HCT116 (cell line): ENCODE measurements around the gene STX1B. TPM values are rescaled to one million over a fixed set of nuclear protein-coding genes. Genes with fewer than 3 reads are reported as not detected.
"Not testable (repeated sequence)": the region's sequence is repeated elsewhere in the genome, so short reads cannot be mapped to it uniquely, and the experiment has no call there.

Source experiments
- ATAC-seq: fragments of 200-7000 bp; cut with Tn5 transposase; 2 replicates; pipeline ENCODE4 v1.9.1; 2020; ENCODE audit warnings: mild to moderate bottlenecking, moderate library complexity
- BruUV-seq: library from RNA; stranded (reverse); fragments of 400-500 nt; replicated peaks from 2 replicates; lab custom pipeline; 2021; lab: Mats Ljungman, UMichigan
- CTCF ChIA-PET: fragments of 300-600 bp; sonication (Branson Sonifier 250); formaldehyde crosslinking; loops from one replicate; lab custom pipeline; 2021; ENCODE audit warnings: antibody characterized with exemption; lab: Charles Lee
- POLR2A ChIA-PET: fragments of 300-600, 350-600 bp; sonication (Branson Sonifier 250); formaldehyde crosslinking; loops from one replicate; lab custom pipeline; 2021; ENCODE audit warnings: antibody characterized with exemption; lab: Charles Lee
- RAD21 ChIA-PET, 2 experiments: fragments of 300-600 bp; sonication (Branson Sonifier 250); formaldehyde crosslinking; loops; one replicate each; lab custom pipeline; 2023; ENCODE audit warnings: low total read pairs in 2 of 2; ENCODE audit not compliant: uncharacterized antibody in 2 of 2, unreplicated experiment in 2 of 2, low non-redundant PET in 1 of 2; lab: Charles Lee
- DNase-seq: peaks from one replicate; pipeline ENCODE4 v3.0.0-alpha.2; 2010; ENCODE audit warnings: low read depth, low spot score
- H2AFZ ChIP-seq: fragments of 200-600 bp; shearing (Covaris generic), sonication (generic); 2 replicates; pipeline ENCODE4 v1.6.1; 2017; ENCODE audit warnings: low read depth, mixed run types, mixed read lengths, antibody characterized with exemption, low read length; ENCODE audit not compliant: poor library complexity, severe bottlenecking
- H3K27ac ChIP-seq: 2 replicates; pipeline ENCODE4 v1.5.1; 2012; ENCODE audit warnings: low read depth, low read length
- H3K27me3 ChIP-seq: fragments of 200-600 bp; sonication (generic); 2 replicates; pipeline ENCODE4 v1.6.1; 2016; ENCODE audit warnings: mixed run types, low read length, mixed read lengths; ENCODE audit not compliant: insufficient read depth
- H3K36me3 ChIP-seq, 2 experiments: fragments of 200-500 bp in 1 of 2; fragments of 200-600 bp in 1 of 2; sonication (Bioruptor generic) in 1 of 2; sonication (generic) in 1 of 2; 2 replicates each; pipeline versions ENCODE4 v1.5.1 to v1.6.1; 2014 to 2016; ENCODE audit warnings: low read length in 2 of 2, inconsistent platforms in 1 of 2, mixed read lengths in 1 of 2, mixed run types in 1 of 2; ENCODE audit not compliant: insufficient read depth in 2 of 2, control insufficient read depth in 1 of 2
- H3K4me1 ChIP-seq, 2 experiments: fragments of 200-600 bp in 1 of 2; sonication (generic) in 1 of 2; 2 replicates each; pipeline versions ENCODE4 v1.5.1 to v1.6.1; 2012 to 2017; ENCODE audit warnings: low read length in 2 of 2, inconsistent platforms in 1 of 2, mild to moderate bottlenecking in 1 of 2, mixed read lengths in 1 of 2, mixed run types in 1 of 2, moderate library complexity in 1 of 2; ENCODE audit not compliant: insufficient read depth in 2 of 2, control insufficient read depth in 1 of 2
- H3K4me2 ChIP-seq: fragments of 200-600 bp; sonication (generic); 2 replicates; pipeline ENCODE4 v1.6.1; 2017; ENCODE audit warnings: mixed run types, low read length, mixed read lengths
- H3K4me3 ChIP-seq, 2 experiments: fragments of 200-600 bp in 1 of 2; sonication (generic) in 1 of 2; replicated peaks in 1 of 2; 2 replicates each; pipeline ENCODE4 v1.5.1; 2011 to 2016; ENCODE audit warnings: low read length in 2 of 2, control low read depth in 1 of 2, low read depth in 1 of 2, mild to moderate bottlenecking in 1 of 2, mixed read lengths in 1 of 2, mixed run types in 1 of 2
- H3K79me2 ChIP-seq: fragments of 200-600 bp; sonication (generic); 2 replicates; pipeline ENCODE4 v1.6.1; 2017; ENCODE audit warnings: mild to moderate bottlenecking, mixed run types, low read length, moderate library complexity, mixed read lengths; ENCODE audit not compliant: insufficient read depth
- H3K9ac ChIP-seq: fragments of 200-600 bp; sonication (generic); 2 replicates; pipeline ENCODE4 v1.6.1; 2016; ENCODE audit warnings: low read length, mixed read lengths
- H3K9me2 ChIP-seq: fragments of 200-600 bp; sonication (generic), shearing (Covaris generic); 2 replicates; pipeline ENCODE4 v1.6.1; 2017; ENCODE audit warnings: mixed run types, mild to moderate bottlenecking, moderate library complexity; ENCODE audit not compliant: insufficient read depth
- H3K9me3 ChIP-seq, 2 experiments: fragments of 200-500 bp in 1 of 2; fragments of 200-600 bp in 1 of 2; sonication (Bioruptor generic) in 1 of 2; sonication (generic) in 1 of 2; 2 replicates each; pipeline ENCODE4 v1.6.1; 2014 to 2017; ENCODE audit warnings: low read length in 2 of 2, mixed read lengths in 2 of 2, inconsistent platforms in 1 of 2, low read depth in 1 of 2, mild to moderate bottlenecking in 1 of 2, mixed run types in 1 of 2, moderate library complexity in 1 of 2; ENCODE audit not compliant: control insufficient read depth in 1 of 2, insufficient read depth in 1 of 2
- H4K20me1 ChIP-seq: fragments of 200-600 bp; sonication (generic), shearing (Covaris generic); 2 replicates; pipeline ENCODE4 v1.6.1; 2017; ENCODE audit warnings: mixed run types, mild to moderate bottlenecking, moderate library complexity; ENCODE audit not compliant: insufficient read depth
- CBX3 ChIP-seq: IDR thresholded peaks from 2 replicates; pipeline ENCODE4 v1.6.1; 2012; ENCODE audit warnings: low read depth
- CEBPB ChIP-seq: IDR thresholded peaks from 2 replicates; pipeline ENCODE4 v1.6.1; 2012; ENCODE audit warnings: low read depth
- EGR1 ChIP-seq: IDR thresholded peaks from 2 replicates; pipeline ENCODE4 v1.6.1; 2012; ENCODE audit warnings: low read depth
- ELF1 ChIP-seq: IDR thresholded peaks from 2 replicates; pipeline ENCODE4 v1.6.1; 2012; ENCODE audit warnings: low read depth, borderline replicate concordance
- EZH2phosphoT487 ChIP-seq: fragments of 200-600 bp; IDR thresholded peaks from 2 replicates; pipeline ENCODE4 v1.6.1; 2018; ENCODE audit warnings: antibody characterized with exemption, borderline replicate concordance
- RAD21 ChIP-seq: IDR thresholded peaks from 2 replicates; pipeline ENCODE4 v1.6.1; 2012; ENCODE audit warnings: low read depth, mild to moderate bottlenecking
- SRF ChIP-seq: IDR thresholded peaks from 2 replicates; pipeline ENCODE4 v1.6.1; 2012; ENCODE audit warnings: low read depth
- ZFX ChIP-seq: fragments of 450-650 bp; IDR thresholded peaks from 2 replicates; pipeline ENCODE4 v1.6.1; 2017
- intact Hi-C: fragments of 100-400 bp; cut with micrococcal nuclease; formaldehyde crosslinking; loops from 2 replicates; pipeline ENCODE4 v1.10.0; 2022
- total RNA-seq: library from RNA; stranded (reverse); gene quantifications from one replicate; pipeline ENCODE4 v1.2.1, GENCODE V29; 2021; ENCODE audit not compliant: unreplicated experiment
- TF ChIP-seq, protein P1 (sequence below): IDR thresholded peaks from 2 replicates; pipeline ENCODE4 v1.6.1; 2012
- TF ChIP-seq, protein P2 (sequence below), 3 experiments: fragments of 200-600 bp in 1 of 3; sonication (generic) in 1 of 3; IDR thresholded peaks in 2 of 3; conservative IDR thresholded peaks in 1 of 3; 2 replicates each; pipeline ENCODE4 v1.5.1; 2012 to 2017; ENCODE audit warnings: low read depth in 2 of 3, low read length in 2 of 3, antibody characterized with exemption in 1 of 3, borderline replicate concordance in 1 of 3, control low read depth in 1 of 3, mild to moderate bottlenecking in 1 of 3, mixed read lengths in 1 of 3, mixed run types in 1 of 3, moderate library complexity in 1 of 3; ENCODE audit not compliant: insufficient read depth in 1 of 3
- TF ChIP-seq, protein P3 (sequence below): IDR thresholded peaks from 2 replicates; pipeline ENCODE4 v1.6.1; 2011; ENCODE audit warnings: mild to moderate bottlenecking, low read length, moderate library complexity; ENCODE audit not compliant: insufficient replicate concordance; ENCODE audit errors: extremely low read depth

The STX1B gene
- total RNA-seq, 1 experiment from 2014 or later, result 1.6 TPM

DNA sequence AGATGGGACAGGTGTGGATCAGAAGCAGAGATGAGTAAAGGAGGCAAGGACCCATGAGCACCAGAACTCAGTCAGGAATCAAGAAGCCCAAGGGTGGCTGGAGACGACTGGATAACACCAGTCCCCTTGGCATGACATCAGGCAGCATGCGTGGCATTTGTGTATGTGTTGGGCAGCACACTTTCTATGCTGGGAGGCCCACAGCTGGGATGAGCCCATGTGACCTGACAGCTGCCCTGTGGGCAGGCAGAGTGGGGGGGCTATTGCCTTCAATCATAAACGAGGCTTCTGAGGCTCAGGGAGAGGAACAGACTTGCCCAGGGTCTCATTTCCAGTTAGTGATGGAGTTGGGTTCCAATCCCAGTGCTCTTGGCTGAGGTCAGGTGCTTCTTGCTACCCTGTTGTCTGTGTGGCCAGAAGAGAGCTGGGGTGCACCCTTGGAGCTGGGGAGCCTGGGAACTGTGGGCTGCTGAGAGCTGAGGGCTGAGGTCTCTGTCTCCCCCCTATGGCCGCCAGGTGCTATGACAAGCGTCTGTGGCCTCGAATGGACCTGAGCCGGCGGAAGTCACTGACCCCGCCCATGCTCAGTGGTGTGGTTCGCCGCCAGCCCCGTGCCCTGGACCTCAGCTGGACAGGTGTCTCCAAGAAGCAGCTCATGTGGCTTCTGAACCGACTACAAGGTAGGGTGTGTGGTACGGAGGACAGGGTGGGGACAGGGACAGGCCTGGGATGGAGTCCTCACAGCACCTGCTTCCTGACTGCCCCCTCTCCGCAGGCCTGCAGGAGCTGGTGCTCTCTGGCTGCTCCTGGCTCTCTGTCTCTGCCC lies 68.6 kb downstream of the STX1B start:
- ChIA-PET RAD21 (interaction anchor here (0.8 to 1.3 kb wide), 2 partner anchors 97 kb away, joined by 3 to 4 read pairs; no protein-coding TSS in a partner anchor), POLR2A (interaction anchor here (1.3 to 1.6 kb wide), 2 partner anchors 12 to 135 kb away, joined by 3 read pairs; no protein-coding TSS in a partner anchor), CTCF (interaction anchor here (0.8 to 2.4 kb wide), 8 partner anchors 12 to 501 kb away, joined by 3 to 13 read pairs (median 5); partner anchors contain the start of genes FBXL19, KAT8 and ZNF843)
- H3K36me3 ChIP-seq, result peaks cover 9 to 20% of the 10 kb centered on the region in 2 experiments
- no peaks in the 10 kb centered on the region for H3K9me2 ChIP-seq
- peak overlapping the region; percentile 50 for H3K4me2 ChIP-seq
- peak overlapping the region; percentile 38; the same call in 1 of the 2 replicates for H3K27ac ChIP-seq
- no TSS peak for BruUV-seq
- TF ChIP-seq ELF1 (no peak), SRF (no peak), ZFX (no peak), EGR1 (no peak), CBX3 (no peak), RAD21 (peak; percentile 84), CEBPB (no peak), EZH2phosphoT487 (no peak)
- TF ChIP-seq, protein P1, sequence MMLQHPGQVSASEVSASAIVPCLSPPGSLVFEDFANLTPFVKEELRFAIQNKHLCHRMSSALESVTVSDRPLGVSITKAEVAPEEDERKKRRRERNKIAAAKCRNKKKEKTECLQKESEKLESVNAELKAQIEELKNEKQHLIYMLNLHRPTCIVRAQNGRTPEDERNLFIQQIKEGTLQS, result no peak
- TF ChIP-seq, protein P2, sequence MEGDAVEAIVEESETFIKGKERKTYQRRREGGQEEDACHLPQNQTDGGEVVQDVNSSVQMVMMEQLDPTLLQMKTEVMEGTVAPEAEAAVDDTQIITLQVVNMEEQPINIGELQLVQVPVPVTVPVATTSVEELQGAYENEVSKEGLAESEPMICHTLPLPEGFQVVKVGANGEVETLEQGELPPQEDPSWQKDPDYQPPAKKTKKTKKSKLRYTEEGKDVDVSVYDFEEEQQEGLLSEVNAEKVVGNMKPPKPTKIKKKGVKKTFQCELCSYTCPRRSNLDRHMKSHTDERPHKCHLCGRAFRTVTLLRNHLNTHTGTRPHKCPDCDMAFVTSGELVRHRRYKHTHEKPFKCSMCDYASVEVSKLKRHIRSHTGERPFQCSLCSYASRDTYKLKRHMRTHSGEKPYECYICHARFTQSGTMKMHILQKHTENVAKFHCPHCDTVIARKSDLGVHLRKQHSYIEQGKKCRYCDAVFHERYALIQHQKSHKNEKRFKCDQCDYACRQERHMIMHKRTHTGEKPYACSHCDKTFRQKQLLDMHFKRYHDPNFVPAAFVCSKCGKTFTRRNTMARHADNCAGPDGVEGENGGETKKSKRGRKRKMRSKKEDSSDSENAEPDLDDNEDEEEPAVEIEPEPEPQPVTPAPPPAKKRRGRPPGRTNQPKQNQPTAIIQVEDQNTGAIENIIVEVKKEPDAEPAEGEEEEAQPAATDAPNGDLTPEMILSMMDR (IDR thresholded peaks at IDR 0.05 in 2 of 3, conservative IDR thresholded peaks at IDR 0.05 in 1 of 3; ENCODE audit: borderline replicate concordance in 1 of 3, insufficient read depth in 1 of 3, low read depth in 2 of 3, low read length in 2 of 3), result peak in 2 of 3 experiments; percentile 90 to 98; a peak in 5 of 6 replicates
- TF ChIP-seq, protein P3, sequence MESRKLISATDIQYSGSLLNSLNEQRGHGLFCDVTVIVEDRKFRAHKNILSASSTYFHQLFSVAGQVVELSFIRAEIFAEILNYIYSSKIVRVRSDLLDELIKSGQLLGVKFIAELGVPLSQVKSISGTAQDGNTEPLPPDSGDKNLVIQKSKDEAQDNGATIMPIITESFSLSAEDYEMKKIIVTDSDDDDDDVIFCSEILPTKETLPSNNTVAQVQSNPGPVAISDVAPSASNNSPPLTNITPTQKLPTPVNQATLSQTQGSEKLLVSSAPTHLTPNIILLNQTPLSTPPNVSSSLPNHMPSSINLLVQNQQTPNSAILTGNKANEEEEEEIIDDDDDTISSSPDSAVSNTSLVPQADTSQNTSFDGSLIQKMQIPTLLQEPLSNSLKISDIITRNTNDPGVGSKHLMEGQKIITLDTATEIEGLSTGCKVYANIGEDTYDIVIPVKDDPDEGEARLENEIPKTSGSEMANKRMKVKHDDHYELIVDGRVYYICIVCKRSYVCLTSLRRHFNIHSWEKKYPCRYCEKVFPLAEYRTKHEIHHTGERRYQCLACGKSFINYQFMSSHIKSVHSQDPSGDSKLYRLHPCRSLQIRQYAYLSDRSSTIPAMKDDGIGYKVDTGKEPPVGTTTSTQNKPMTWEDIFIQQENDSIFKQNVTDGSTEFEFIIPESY, result no peak
- H3K9me3 ChIP-seq, result no peaks in the 10 kb centered on the region
- no peak overlapping the region for H2AFZ ChIP-seq
- H3K4me1 ChIP-seq, result peaks cover 5 to 12% of the 10 kb centered on the region in 2 experiments; a peak in 3 of 4 replicates
- H4K20me1 ChIP-seq, result no peaks in the 10 kb centered on the region
- no peak overlapping the region for H3K4me3 ChIP-seq
- H3K27me3 ChIP-seq, result no peaks in the 10 kb centered on the region
- peak; percentile 46 for DNase-seq
- ATAC-seq, result peak; percentile 98
- peaks cover 2% of the 10 kb centered on the region; the same call in 1 of the 2 replicates for H3K79me2 ChIP-seq
- peak overlapping the region; percentile 25; the same call in 1 of the 2 replicates for H3K9ac ChIP-seq
- intact Hi-C loops, result no loop called here

DNA sequence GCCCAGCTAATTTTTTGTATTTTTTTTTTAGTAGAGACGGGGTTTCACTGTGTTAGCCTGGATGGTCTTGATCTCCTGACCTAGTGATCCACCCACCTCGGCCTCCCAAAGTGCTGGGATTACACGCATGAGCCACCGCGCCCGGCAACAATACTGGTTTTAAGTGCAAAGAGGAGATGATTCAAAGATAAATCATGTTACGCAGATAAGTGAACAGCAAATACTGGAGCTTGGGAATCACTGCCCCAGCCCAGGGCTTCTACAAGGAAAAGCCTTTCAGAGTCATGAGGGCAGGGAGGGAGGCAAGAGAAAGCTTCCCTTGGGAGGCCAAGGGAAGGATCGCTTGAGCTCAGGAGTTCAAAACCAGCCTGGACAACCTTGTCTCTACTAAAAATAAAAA lies 70.9 kb downstream of the STX1B start:
- H3K9me2 ChIP-seq, H3K4me3 ChIP-seq, H3K9ac ChIP-seq, H3K27me3 ChIP-seq, H4K20me1 ChIP-seq, H3K79me2 ChIP-seq, H3K4me2 ChIP-seq, H2AFZ ChIP-seq, DNase-seq, intact Hi-C loops, H3K9me3 ChIP-seq, BruUV-seq, H3K27ac ChIP-seq, ATAC-seq, RAD21 ChIA-PET: not testable (repeated sequence)
- Histone ChIP-seq H3K36me3 (peaks cover 5 to 22% of the 10 kb centered on the region in 2 experiments), H3K4me1 (peaks cover 5 to 12% of the 10 kb centered on the region in 2 experiments; a peak in 3 of 4 replicates)
- ChIA-PET POLR2A (interaction anchor here (1.2 to 1.3 kb wide), 2 partner anchors 12 to 95 kb away, joined by 3 to 4 read pairs; no protein-coding TSS in a partner anchor), CTCF (interaction anchor here (0.8 to 1.4 kb wide), 2 partner anchors 10 to 133 kb away, joined by 3 read pairs; no protein-coding TSS in a partner anchor)
